K562 (cell line): Measurements from ENCODE around the gene SNRNP70. TPM values are rescaled to one million over a fixed set of nuclear protein-coding genes. Genes with fewer than 3 reads are reported as not detected.

Experiments
- ATAC-seq: fragments of 200-7000 bp; cut with Tn5 transposase; 3 replicates; pipeline ENCODE4 v1.9.1; 2020; ENCODE audit warnings: moderate library complexity
- BruUV-seq: library from RNA; stranded (reverse); fragments of 400-500 nt; replicated peaks from 2 replicates; lab custom pipeline; 2021; lab: Mats Ljungman, UMichigan
- CTCF ChIA-PET: fragments of 300-600 bp; formaldehyde crosslinking; extraction: SDS; loops from one replicate; lab custom pipeline; 2021; ENCODE audit warnings: low intra/inter-chr PET ratio; lab: Yijun Ruan, JAX
- POLR2A ChIA-PET: fragments of 300-600, 350-650 bp; sonication (Branson Sonifier 250); formaldehyde crosslinking; extraction: SDS; loops from one replicate; lab custom pipeline; 2021; ENCODE audit warnings: antibody characterized with exemption, inconsistent platforms; lab: Yijun Ruan, JAX
- DNase-seq, 4 experiments: peaks; one replicate each; pipeline versions ENCODE4 v3.0.0 to v3.0.0-alpha.2; 2011 to 2018; ENCODE audit warnings: low spot score in 3 of 4, mixed read lengths in 3 of 4; ENCODE audit errors: extremely low read depth in 1 of 4
- FAIRE-seq: peaks from 2 replicates; lab custom pipeline; 2011; peaks lifted over from hg19 to GRCh38; lab: Jason Lieb, UNC
- H2AFZ ChIP-seq: 2 replicates; pipeline ENCODE4 v1.6.0; 2011; ENCODE audit warnings: low read depth, low read length, control low read depth, inconsistent platforms
- H3K27ac ChIP-seq: fragments of 200-600 bp; 3 replicates; pipeline ENCODE4 v1.8.0; 2011; ENCODE audit warnings: low read depth, mild to moderate bottlenecking, control low read depth, inconsistent platforms, low read length, moderate library complexity, mixed read lengths; ENCODE audit errors: extremely low read depth
- H3K27me3 ChIP-seq, 2 experiments: fragments of 300-600 bp in 1 of 2; 2 replicates in 1 of 2; 3 replicates in 1 of 2; pipeline versions ENCODE4 v1.6.0 to v1.8.0; 2011; ENCODE audit warnings: inconsistent platforms in 2 of 2, low read length in 2 of 2, mild to moderate bottlenecking in 1 of 2, mixed read lengths in 1 of 2, moderate library complexity in 1 of 2; ENCODE audit not compliant: control insufficient read depth in 2 of 2, insufficient read depth in 2 of 2
- H3K36me3 ChIP-seq: fragments of 300-600 bp; 3 replicates; pipeline ENCODE4 v1.8.0; 2011; ENCODE audit warnings: mild to moderate bottlenecking, low read length, inconsistent platforms; ENCODE audit not compliant: control insufficient read depth, insufficient read depth
- H3K4me1 ChIP-seq, 2 experiments: fragments of 200-600 bp in 1 of 2; replicated peaks in 1 of 2; 2 replicates in 1 of 2; 3 replicates in 1 of 2; pipeline versions ENCODE4 v1.5.1 to v1.8.0; 2011; ENCODE audit warnings: inconsistent platforms in 2 of 2, low read length in 2 of 2, mild to moderate bottlenecking in 1 of 2, mixed read lengths in 1 of 2, moderate library complexity in 1 of 2; ENCODE audit not compliant: control insufficient read depth in 2 of 2, insufficient read depth in 2 of 2
- H3K4me2 ChIP-seq: 2 replicates; pipeline ENCODE4 v1.6.1; 2011; ENCODE audit warnings: low read length, control low read depth, inconsistent platforms, mixed read lengths; ENCODE audit not compliant: insufficient read depth
- H3K4me3 ChIP-seq: fragments of 200-600 bp; sonication (generic), shearing (Covaris generic); 2 replicates; pipeline ENCODE4 v1.5.1; 2016; ENCODE audit warnings: control low read depth, inconsistent platforms
- H3K79me2 ChIP-seq: fragments of 200-600 bp; 3 replicates; pipeline ENCODE4 v1.8.0; 2011; ENCODE audit warnings: low read length, inconsistent platforms; ENCODE audit not compliant: control insufficient read depth, insufficient read depth
- H3K9ac ChIP-seq, 2 experiments: 2 replicates each; pipeline versions ENCODE4 v1.6.0 to v1.6.1; 2011; ENCODE audit warnings: low read depth in 2 of 2, low read length in 2 of 2, control low read depth in 1 of 2, inconsistent platforms in 1 of 2, mild to moderate bottlenecking in 1 of 2, mixed read lengths in 1 of 2; ENCODE audit not compliant: insufficient read depth in 1 of 2
- H3K9me1 ChIP-seq: one replicate; pipeline ENCODE4 v1.6.0; 2011; ENCODE audit warnings: inconsistent platforms, mild to moderate bottlenecking, low read length, moderate library complexity; ENCODE audit not compliant: control insufficient read depth, insufficient read depth
- H3K9me3 ChIP-seq: replicated peaks from 2 replicates; pipeline ENCODE4 v1.5.1; 2011; ENCODE audit warnings: low read depth, low read length, inconsistent platforms; ENCODE audit not compliant: control insufficient read depth, insufficient read depth
- H4K20me1 ChIP-seq: replicated peaks from 2 replicates; pipeline ENCODE4 v1.6.1; 2011; ENCODE audit warnings: low read length, inconsistent platforms, mixed read lengths; ENCODE audit not compliant: control insufficient read depth, insufficient read depth
- ADNP ChIP-seq: fragments of 200-800 bp; sonication (Bioruptor generic); IDR thresholded peaks from 2 replicates; pipeline ENCODE4 v1.6.1; 2016; ENCODE audit warnings: missing genetic modification characterization, missing compliant biosample characterization
- CAMTA2 ChIP-seq: fragments of 250-450 bp; sonication (Bioruptor Pico); conservative IDR thresholded peaks from 2 replicates; pipeline ENCODE4 v1.5.1; 2022
- ILK ChIP-seq: fragments of 450-650 bp; IDR thresholded peaks from 2 replicates; pipeline ENCODE4 v1.6.1; 2016; ENCODE audit warnings: missing genetic modification characterization, low read depth, mild to moderate bottlenecking, missing compliant biosample characterization, moderate library complexity, borderline replicate concordance
- KDM1A ChIP-seq, 2 experiments: fragments of 450-650 bp; IDR thresholded peaks; 2 replicates each; pipeline ENCODE4 v1.6.1; 2016; ENCODE audit warnings: mild to moderate bottlenecking in 2 of 2
- MYNN ChIP-seq, 2 experiments: sonication (generic); formaldehyde crosslinking in 1 of 2; IDR thresholded peaks; 2 replicates each; pipeline versions ENCODE4 v1.5.0 to v1.6.1; 2016 to 2020; ENCODE audit warnings: antibody characterized with exemption in 1 of 2, missing genetic modification reagents in 1 of 2
- NR3C1 ChIP-seq: sonication (generic); formaldehyde crosslinking; IDR thresholded peaks from 2 replicates; pipeline ENCODE4 v1.8.1; 2022; ENCODE audit warnings: missing genetic modification reagents
- RBM25 ChIP-seq: fragments of 200-400 bp; formaldehyde crosslinking; IDR thresholded peaks from 2 replicates; pipeline ENCODE4 v1.6.1; 2018; ENCODE audit warnings: low read length, low read depth, moderate library complexity; ENCODE audit not compliant: severe bottlenecking
- SREBF1 ChIP-seq: fragments of 150-350 bp; IDR thresholded peaks from 2 replicates; pipeline ENCODE4 v1.6.1; 2014; ENCODE audit warnings: antibody characterized with exemption, low read depth, low read length, borderline replicate concordance
- TCF3 ChIP-seq: sonication (generic); formaldehyde crosslinking; IDR thresholded peaks from 2 replicates; pipeline ENCODE4 v1.4.0; 2020; ENCODE audit warnings: mild to moderate bottlenecking, missing genetic modification reagents
- WGBS: fragments of 100-300 bp; shearing (Covaris generic); methylation state at CpG from one replicate; pipeline ENCODE4 v1.1.6; 2016; ENCODE audit warnings: low coverage, mixed read lengths; ENCODE audit not compliant: insufficient coverage; ENCODE audit errors: missing lambda C conversion rate; 5-methylcytosine and 5-hydroxymethylcytosine counted together
- in situ Hi-C: fragments of 300-500 bp; cut with MboI; formaldehyde crosslinking; loops from 4 replicates; pipeline ENCODE4 v1.15.0; 2018; ENCODE audit warnings: inconsistent platforms, mixed read lengths
- intact Hi-C: fragments of 100-400 bp; cut with micrococcal nuclease; formaldehyde crosslinking; loops from 2 replicates; pipeline ENCODE4 v1.14.2; 2022
- polyA plus RNA-seq, 8 experiments: library from polyadenylated mRNA; depleted of rRNA in 4 of 8; stranded (reverse) in 5 of 8; unstranded in 3 of 8; fragments of >200 nt; fragmentation: Nextera tagmentation in 2 of 8; fragmentation: Illumina TruSeq in 1 of 8; extraction: Ambion mirVana in 2 of 8; extraction: Trizol in 1 of 8; gene quantifications; 2 replicates each; pipeline versions ENCODE4 v1.2.1 to v1.2.3, GENCODE V29; 2011 to 2014; ENCODE audit warnings: inconsistent platforms in 1 of 8, missing spikeins in 1 of 8
- total RNA-seq, 7 experiments: library from RNA; depleted of rRNA in 6 of 7; stranded (reverse); fragments of >200 nt in 6 of 7; fragmentation: Illumina TruSeq in 2 of 7; extraction: Trizol in 2 of 7; gene quantifications; 2 replicates each; pipeline versions ENCODE4 v1.2.1 to v1.2.3, GENCODE V29; 2011 to 2021; ENCODE audit warnings: low replicate concordance in 1 of 7
- TF ChIP-seq, protein P1 (sequence below): fragments of 200-800 bp; sonication (Bioruptor generic); IDR thresholded peaks from 2 replicates; pipeline ENCODE4 v1.6.1; 2017; ENCODE audit warnings: missing genetic modification characterization, missing compliant biosample characterization

Gene SNRNP70
- total and polyA plus RNA-seq, 9 of the 15 experiments (the other 6 are each of a cell fraction or from before 2014, with no cell fraction given) = 2.8 to 496 (median 136) TPM

- BruUV-seq = no TSS peak
- H3K4me3 ChIP-seq = no peak overlapping the region
- no peaks in the 10 kb centered on the region for H4K20me1 ChIP-seq
- POLR2A ChIA-PET = no interaction called here
- CTCF ChIA-PET = interaction anchor here (0.5 kb wide), 1 partner anchor 24 kb away, joined by 4 read pairs; no protein-coding TSS in a partner anchor
- 93% methylated on average over 3 of the region's 4 CpGs for WGBS
- DNase-seq (no peak), ATAC-seq (no peak), FAIRE-seq (no peak)
- intact Hi-C loops (no loop called here), in situ Hi-C loops (no loop called here)
- no peaks in the 10 kb centered on the region for H3K27me3 ChIP-seq
- TF ChIP-seq ADNP = 0 out of 2 replicates have a peak, but pooled peaks have one; percentile 8
- TF ChIP-seq CAMTA2 (CRISPR knock-in tag) = no peak
- no peak for TF ChIP-seq SREBF1
- TF ChIP-seq NR3C1 (CRISPR knock-in tag) = no peak
- TF ChIP-seq TCF3 (CRISPR knock-in tag) = no peak
- peak; percentile 67 for TF ChIP-seq RBM25
- no peak for TF ChIP-seq MYNN (IDR thresholded peaks at IDR 0.05)
- TF ChIP-seq MYNN (CRISPR knock-in tag; IDR thresholded peaks at IDR 0.05) = no peak
- TF ChIP-seq KDM1A (IDR thresholded peaks at IDR 0.05) = peak in 1 of 2 experiments; percentile 47; a peak in 2 of 4 replicates
- no peak for TF ChIP-seq ILK
- TF ChIP-seq, protein P1, sequence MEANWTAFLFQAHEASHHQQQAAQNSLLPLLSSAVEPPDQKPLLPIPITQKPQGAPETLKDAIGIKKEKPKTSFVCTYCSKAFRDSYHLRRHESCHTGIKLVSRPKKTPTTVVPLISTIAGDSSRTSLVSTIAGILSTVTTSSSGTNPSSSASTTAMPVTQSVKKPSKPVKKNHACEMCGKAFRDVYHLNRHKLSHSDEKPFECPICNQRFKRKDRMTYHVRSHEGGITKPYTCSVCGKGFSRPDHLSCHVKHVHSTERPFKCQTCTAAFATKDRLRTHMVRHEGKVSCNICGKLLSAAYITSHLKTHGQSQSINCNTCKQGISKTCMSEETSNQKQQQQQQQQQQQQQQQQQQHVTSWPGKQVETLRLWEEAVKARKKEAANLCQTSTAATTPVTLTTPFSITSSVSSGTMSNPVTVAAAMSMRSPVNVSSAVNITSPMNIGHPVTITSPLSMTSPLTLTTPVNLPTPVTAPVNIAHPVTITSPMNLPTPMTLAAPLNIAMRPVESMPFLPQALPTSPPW (CRISPR knock-in tag) = no peak
- H3K27ac ChIP-seq = no peak overlapping the region
- no peak overlapping the region for H2AFZ ChIP-seq
- no peaks in the 10 kb centered on the region for H3K9me3 ChIP-seq
- no peaks in the 10 kb centered on the region for H3K9me1 ChIP-seq
- peaks cover 14% of the 10 kb centered on the region; the same call in 2 of the 3 replicates for H3K36me3 ChIP-seq
- H3K9ac ChIP-seq = no peak overlapping the region
- peaks cover 16 to 44% of the 10 kb centered on the region in 2 experiments for H3K4me1 ChIP-seq
- no peak overlapping the region for H3K4me2 ChIP-seq
- peaks cover 17% of the 10 kb centered on the region; the same call in 2 of the 3 replicates for H3K79me2 ChIP-seq
Observed at GRCh38 chr19:49126575-49126974, 41.3 kb downstream of the SNRNP70 start.
